BE2C (cell line): ENCODE measurements around the gene CARD19.
"Not testable (repeated sequence)": the region's sequence is repeated elsewhere in the genome, so short reads cannot be mapped to it uniquely, and the experiment has no call there.

Experiments used
- DNase-seq: peaks from one replicate; pipeline ENCODE4 v3.0.0-alpha.2; 2020
- H3K27me3 ChIP-seq: fragments of 250-450 bp; sonication (Bioruptor Pico); 2 replicates; pipeline ENCODE4 v1.5.1; 2020; ENCODE audit warnings: mild to moderate bottlenecking
- H3K36me3 ChIP-seq: fragments of 250-450 bp; sonication (Bioruptor Pico); 2 replicates; pipeline ENCODE4 v1.5.1; 2020; ENCODE audit warnings: mild to moderate bottlenecking
- H3K4me1 ChIP-seq: fragments of 250-450 bp; sonication (Bioruptor Pico); 2 replicates; pipeline ENCODE4 v1.5.1; 2020
- H3K4me3 ChIP-seq: 2 replicates; pipeline ENCODE4 v1.5.1; 2011; ENCODE audit warnings: low read depth, low read length
- H3K9me3 ChIP-seq: fragments of 250-450 bp; sonication (Bioruptor Pico); 2 replicates; pipeline ENCODE4 v1.5.1; 2020
- CTCF ChIP-seq: IDR thresholded peaks from 2 replicates; pipeline ENCODE4 v1.5.1; 2012; ENCODE audit warnings: mild to moderate bottlenecking, low read depth, low read length

CARD19 gene

GRCh38 chr9:93143830-93144530, 48.0 kb downstream of the CARD19 start:
- peak; percentile 46 for DNase-seq
- TF ChIP-seq CTCF = no peak

GRCh38 chr9:93146696-93147095, 50.7 kb downstream of the CARD19 start:
- not testable (repeated sequence) for DNase-seq, H3K4me1 ChIP-seq, H3K9me3 ChIP-seq, H3K4me3 ChIP-seq, H3K27me3 ChIP-seq, H3K36me3 ChIP-seq

More at GRCh38 chr9:93143830-93144530, 48.0 kb downstream of the CARD19 start:
- no peaks in the 10 kb centered on the region for H3K9me3 ChIP-seq
- no peak overlapping the region for H3K4me3 ChIP-seq
- H3K36me3 ChIP-seq = no peaks in the 10 kb centered on the region
- no peaks in the 10 kb centered on the region for H3K27me3 ChIP-seq
- no peaks in the 10 kb centered on the region; the same call in 1 of the 2 replicates for H3K4me1 ChIP-seq

- Histone ChIP-seq H3K9me3 (no peaks in the 10 kb centered on the region; the same call in 1 of the 2 replicates), H3K4me3 (no peak overlapping the region), H3K4me1 (no peaks in the 10 kb centered on the region; the same call in 1 of the 2 replicates), H3K27me3 (no peaks in the 10 kb centered on the region), H3K36me3 (no peaks in the 10 kb centered on the region)
- no peak for TF ChIP-seq CTCF
- no peak for DNase-seq
Observed at GRCh38 chr9:93147632-93148031, 51.6 kb downstream of the CARD19 start.

- Histone ChIP-seq H3K4me1 (no peaks in the 10 kb centered on the region; the same call in 1 of the 2 replicates), H3K36me3 (no peaks in the 10 kb centered on the region), H3K9me3 (no peaks in the 10 kb centered on the region; the same call in 1 of the 2 replicates), H3K27me3 (no peaks in the 10 kb centered on the region), H3K4me3 (no peak overlapping the region)
- no peak for TF ChIP-seq CTCF
- no peak for DNase-seq
Observed at GRCh38 chr9:93148721-93149120, 52.7 kb downstream of the CARD19 start.

- Histone ChIP-seq H3K4me1 (no peaks in the 10 kb centered on the region; the same call in 1 of the 2 replicates), H3K27me3 (no peaks in the 10 kb centered on the region), H3K4me3 (no peak overlapping the region), H3K9me3 (no peaks in the 10 kb centered on the region; the same call in 1 of the 2 replicates), H3K36me3 (no peaks in the 10 kb centered on the region)
- DNase-seq = no peak
- no peak for TF ChIP-seq CTCF
Observed at GRCh38 chr9:93149361-93149760, 53.3 kb downstream of the CARD19 start.

- no peak overlapping the region for H3K4me3 ChIP-seq
- H3K9me3 ChIP-seq = no peaks in the 10 kb centered on the region; the same call in 1 of the 2 replicates
- no peak for TF ChIP-seq CTCF
- no peaks in the 10 kb centered on the region for H3K27me3 ChIP-seq
- no peaks in the 10 kb centered on the region for H3K36me3 ChIP-seq
- no peak for DNase-seq
- H3K4me1 ChIP-seq = no peaks in the 10 kb centered on the region
Observed at GRCh38 chr9:93151097-93151784, 55.2 kb downstream of the CARD19 start.
